Type B pancreatic cell (in vitro differentiated cells): ENCODE results near the gene LRRK1. TPM values are rescaled to one million over a fixed set of nuclear protein-coding genes. Genes with fewer than 3 reads are reported as not detected.

Source experiments
- DNase-seq: peaks from one replicate; pipeline ENCODE4 v3.0.0; 2021; ENCODE audit warnings: mixed read lengths; ENCODE audit not compliant: unreplicated experiment; ENCODE audit errors: extremely low spot score
- H3K27ac Mint-ChIP-seq: 2 replicates; pipeline ENCODE4 v1.8.0; 2021; ENCODE audit warnings: mild to moderate bottlenecking, mixed read lengths
- H3K27me3 Mint-ChIP-seq: 2 replicates; pipeline ENCODE4 v1.8.0; 2021; ENCODE audit warnings: mixed read lengths
- H3K36me3 Mint-ChIP-seq: 2 replicates; pipeline ENCODE4 v1.8.0; 2021; ENCODE audit warnings: mixed read lengths
- H3K4me1 Mint-ChIP-seq: one replicate; pipeline ENCODE4 v1.8.0; 2021; ENCODE audit warnings: mixed read lengths; ENCODE audit not compliant: unreplicated experiment
- H3K4me3 Mint-ChIP-seq: 2 replicates; pipeline ENCODE4 v1.8.0; 2021; ENCODE audit warnings: mild to moderate bottlenecking, mixed read lengths
- H3K9me3 Mint-ChIP-seq: 2 replicates; pipeline ENCODE4 v1.8.0; 2021; ENCODE audit warnings: mixed read lengths
- CTCF ChIP-seq: fragments of 200-600 bp; sonication (generic); conservative IDR thresholded peaks from 2 replicates; pipeline ENCODE4 v1.5.0; 2021; ENCODE audit warnings: antibody characterized with exemption, mild to moderate bottlenecking
- total RNA-seq: library from RNA; stranded (reverse); gene quantifications from 2 replicates; pipeline ENCODE4 v1.2.1, GENCODE V29; 2021; ENCODE audit warnings: low replicate concordance

LRRK1 gene
- total RNA-seq, 1 donor from 2014 or later: 2.0 TPM

GRCh38 chr15:101104141-101104540, 185.0 kb downstream of the LRRK1 start:
- H3K27ac Mint-ChIP-seq: no peak overlapping the region
- no peaks in the 10 kb centered on the region for H3K27me3 Mint-ChIP-seq
- no peaks in the 10 kb centered on the region for H3K36me3 Mint-ChIP-seq
- peaks cover 14% of the 10 kb centered on the region for H3K4me1 Mint-ChIP-seq
- no peak for DNase-seq
- H3K4me3 Mint-ChIP-seq: no peak overlapping the region
- H3K9me3 Mint-ChIP-seq: no peaks in the 10 kb centered on the region
- no peak for TF ChIP-seq CTCF

DNA sequence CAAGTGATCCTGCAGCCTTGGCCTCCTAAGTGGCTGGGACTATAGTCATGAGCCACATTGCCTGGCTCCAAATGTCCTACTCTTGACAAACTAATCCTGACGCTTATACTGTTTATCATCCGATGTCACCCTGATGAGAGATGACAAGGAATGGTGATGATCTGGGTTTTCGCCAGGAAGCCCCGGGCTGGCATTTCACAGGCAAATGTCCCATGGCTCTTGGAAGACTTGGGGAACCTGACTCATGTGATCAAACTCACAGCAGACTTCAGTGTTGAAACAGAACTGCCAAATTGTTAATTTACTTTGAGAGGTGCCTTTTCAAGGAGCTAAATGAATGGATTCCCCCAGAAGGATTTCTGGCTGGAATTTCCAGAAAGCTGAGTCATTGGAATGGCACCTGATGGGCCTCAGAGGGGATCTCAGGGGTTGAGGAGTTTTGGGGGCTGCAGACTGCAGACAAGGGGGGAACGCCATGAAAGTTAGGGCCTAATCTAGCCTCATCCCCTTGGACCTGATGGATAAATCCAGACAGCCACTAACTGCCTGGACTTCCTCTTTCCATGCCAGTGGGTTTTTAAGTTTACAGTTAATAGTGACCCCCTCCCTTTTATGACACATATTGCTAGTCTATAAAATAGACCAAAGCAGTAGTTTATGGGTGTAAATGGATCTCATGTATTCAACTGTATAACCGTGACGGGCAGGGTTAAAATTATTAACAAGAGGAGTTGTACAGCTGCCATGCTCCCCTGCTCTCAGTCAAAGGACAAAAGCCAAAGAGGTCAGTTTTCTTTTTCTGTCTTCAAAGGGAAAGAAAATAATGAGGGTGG, 186.1 kb downstream of the LRRK1 start:
- peak overlapping the region; percentile 39 for H3K27ac Mint-ChIP-seq
- H3K27me3 Mint-ChIP-seq: no peaks in the 10 kb centered on the region
- peaks cover 14% of the 10 kb centered on the region for H3K4me1 Mint-ChIP-seq
- no peak for DNase-seq
- no peak for TF ChIP-seq CTCF
- H3K9me3 Mint-ChIP-seq: no peaks in the 10 kb centered on the region
- H3K36me3 Mint-ChIP-seq: no peaks in the 10 kb centered on the region
- H3K4me3 Mint-ChIP-seq: peak overlapping the region; percentile 41

- H3K27me3 Mint-ChIP-seq: no peaks in the 10 kb centered on the region
- no peak overlapping the region for H3K27ac Mint-ChIP-seq
- H3K9me3 Mint-ChIP-seq: no peaks in the 10 kb centered on the region
- peak; percentile 58 for DNase-seq
- H3K36me3 Mint-ChIP-seq: no peaks in the 10 kb centered on the region
- no peak overlapping the region for H3K4me3 Mint-ChIP-seq
- no peak for TF ChIP-seq CTCF
- H3K4me1 Mint-ChIP-seq: peaks cover 14% of the 10 kb centered on the region
These were observed 187.9 kb downstream of the LRRK1 start for GRCh38 chr15:101107101-101107500.

DNA sequence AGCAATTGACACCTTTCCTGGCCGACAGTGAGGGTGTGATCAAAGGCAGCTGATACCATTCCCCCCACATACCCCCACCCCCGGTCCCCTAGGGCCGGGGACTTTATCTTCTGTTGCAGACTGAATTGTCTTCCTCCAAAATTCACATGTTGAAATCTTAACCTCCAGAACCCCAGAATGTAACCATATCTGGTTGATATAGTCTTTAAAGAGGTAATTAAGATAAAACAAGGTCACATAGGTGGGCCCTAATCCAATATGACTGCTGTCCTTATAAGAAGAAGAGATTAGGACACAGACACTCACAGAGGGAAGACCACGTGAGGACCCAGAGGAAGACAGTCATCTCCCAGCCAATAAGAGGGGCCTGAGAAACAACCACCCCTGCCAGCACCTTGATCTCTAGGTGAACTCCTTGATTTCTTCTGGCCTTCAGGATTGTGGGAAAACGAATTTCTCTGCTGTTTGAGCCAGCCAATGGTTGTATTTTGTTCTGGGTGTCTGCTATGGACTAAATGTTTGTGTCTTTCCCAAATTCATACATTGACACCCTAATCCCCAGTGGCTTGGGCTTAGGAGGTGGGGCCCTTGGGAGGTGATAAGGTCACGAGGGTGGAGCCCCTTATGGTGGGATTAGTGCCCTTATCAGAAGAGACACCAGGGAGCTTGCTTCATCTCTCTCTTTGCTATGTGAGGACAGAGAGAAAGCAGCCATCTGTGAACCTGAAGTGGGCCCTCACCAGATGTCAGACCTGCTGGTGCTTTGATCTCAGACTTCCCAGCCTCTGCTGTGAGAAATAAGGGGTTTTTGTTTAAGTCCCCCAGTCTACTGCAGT, 188.7 kb downstream of the LRRK1 start:
- no peaks in the 10 kb centered on the region for H3K36me3 Mint-ChIP-seq
- DNase-seq: peak; percentile 48
- no peak for TF ChIP-seq CTCF
- peaks cover 18% of the 10 kb centered on the region for H3K4me1 Mint-ChIP-seq
- no peaks in the 10 kb centered on the region for H3K9me3 Mint-ChIP-seq
- peaks cover 3% of the 10 kb centered on the region for H3K27me3 Mint-ChIP-seq
- no peak overlapping the region for H3K27ac Mint-ChIP-seq
- no peak overlapping the region for H3K4me3 Mint-ChIP-seq

- Mint-ChIP-seq H3K4me3 (no peak overlapping the region), H3K36me3 (no peaks in the 10 kb centered on the region), H3K27ac (no peak overlapping the region), H3K4me1 (peaks cover 18% of the 10 kb centered on the region), H3K9me3 (no peaks in the 10 kb centered on the region), H3K27me3 (peaks cover 3% of the 10 kb centered on the region)
- TF ChIP-seq CTCF: no peak
- DNase-seq: peak; percentile 43
These were observed 189.3 kb downstream of the LRRK1 start for GRCh38 chr15:101108461-101108775.
